HepG2 (cell line): ENCODE results near the gene C16orf89. TPM values are rescaled to one million over a fixed set of nuclear protein-coding genes. Genes with fewer than 3 reads are reported as not detected.
A peak's percentile ranks its signal among the peaks of the same experiment; 100 is the strongest.

Source experiments
- ATF6 ChIP-seq: sonication (generic); formaldehyde crosslinking; conservative IDR thresholded peaks from 2 replicates; pipeline ENCODE4 v1.4.0; 2020; ENCODE audit warnings: missing genetic modification reagents
- GPBP1L1 ChIP-seq: sonication (generic); formaldehyde crosslinking; IDR thresholded peaks from 2 replicates; pipeline ENCODE4 v1.5.0; 2020; ENCODE audit warnings: mild to moderate bottlenecking, missing genetic modification reagents
- SIN3B ChIP-seq: fragments of 150-350 bp; IDR thresholded peaks from 2 replicates; pipeline ENCODE4 v1.6.1; 2014; ENCODE audit warnings: low read length
- ZBTB26 ChIP-seq: IDR thresholded peaks from 2 replicates; pipeline ENCODE4 v1.6.1; 2016; ENCODE audit warnings: missing compliant biosample characterization, missing genetic modification reagents, borderline replicate concordance
- ZBTB40 ChIP-seq, 2 experiments: fragments of 450-650 bp in 1 of 2; sonication (generic) in 1 of 2; formaldehyde crosslinking in 1 of 2; IDR thresholded peaks; 2 replicates each; pipeline versions ENCODE4 v1.6.1 to v1.8.0; 2016 to 2022; ENCODE audit warnings: antibody characterized with exemption in 1 of 2, mild to moderate bottlenecking in 1 of 2, missing genetic modification reagents in 1 of 2
- ZFP36L1 ChIP-seq: sonication (generic); formaldehyde crosslinking; IDR thresholded peaks from 2 replicates; pipeline ENCODE4 v1.8.0; 2022; ENCODE audit warnings: mild to moderate bottlenecking, missing genetic modification reagents, moderate library complexity
- ZNF432 ChIP-seq: sonication (generic); formaldehyde crosslinking; IDR thresholded peaks from 2 replicates; pipeline ENCODE4 v1.5.0; 2020; ENCODE audit warnings: missing genetic modification reagents, mild to moderate bottlenecking, borderline replicate concordance
- ZNF749 ChIP-seq: sonication (generic); formaldehyde crosslinking; IDR thresholded peaks from 2 replicates; pipeline ENCODE4 v1.8.0; 2022; ENCODE audit warnings: mild to moderate bottlenecking, missing genetic modification reagents, moderate library complexity, borderline replicate concordance
- polyA plus RNA-seq, 8 experiments: library from polyadenylated mRNA; depleted of rRNA in 3 of 8; stranded (reverse) in 7 of 8; unstranded in 1 of 8; fragments of >200 nt; fragmentation: Illumina TruSeq in 4 of 8; extraction: Trizol in 4 of 8; gene quantifications; 2 replicates each; pipeline versions ENCODE4 v1.2.1 to v1.2.3, GENCODE V29; 2011 to 2016; ENCODE audit warnings: low read depth in 4 of 8, missing spikeins in 1 of 8, mixed read lengths in 1 of 8; ENCODE audit not compliant: insufficient read depth in 1 of 8
- total RNA-seq, 5 experiments: library from RNA; depleted of rRNA; stranded (reverse); fragments of >200 nt; fragmentation: Illumina TruSeq; extraction: Trizol; gene quantifications; 2 replicates each; pipeline ENCODE4 v1.2.3, GENCODE V29; 2016; ENCODE audit warnings: low read depth in 1 of 5
- TF ChIP-seq, protein P1 (sequence below): sonication (generic); formaldehyde crosslinking; IDR thresholded peaks from 2 replicates; pipeline ENCODE4 v1.5.0; 2020; ENCODE audit warnings: missing genetic modification reagents, mild to moderate bottlenecking, borderline replicate concordance
- TF ChIP-seq, protein P2 (sequence below): sonication (generic); formaldehyde crosslinking; IDR thresholded peaks from 2 replicates; pipeline ENCODE4 v1.4.0; 2020; ENCODE audit warnings: missing genetic modification reagents

Gene C16orf89
- total and polyA plus RNA-seq, 2 of the 13 experiments (the other 11 are each of a cell fraction or from before 2014, with no cell fraction given), result 1.9 to 3.4 TPM

GRCh38 chr16:5071681-5072333 lies 6.1 kb upstream of the C16orf89 start, which contains the start of gene ALG1 (continued):
- no peak for TF ChIP-seq ATF6 (CRISPR knock-in tag)
- no peak for TF ChIP-seq ZBTB40 (IDR thresholded peaks at IDR 0.05)
- peak; percentile 94 for TF ChIP-seq ZBTB40 (CRISPR knock-in tag; IDR thresholded peaks at IDR 0.05)
- TF ChIP-seq ZBTB26, result peak; percentile 93
- 0 out of 2 replicates have a peak, but pooled peaks have one; percentile 74 for TF ChIP-seq ZFP36L1 (CRISPR knock-in tag)
- TF ChIP-seq ZNF432 (CRISPR knock-in tag), result no peak
- TF ChIP-seq, protein P1, sequence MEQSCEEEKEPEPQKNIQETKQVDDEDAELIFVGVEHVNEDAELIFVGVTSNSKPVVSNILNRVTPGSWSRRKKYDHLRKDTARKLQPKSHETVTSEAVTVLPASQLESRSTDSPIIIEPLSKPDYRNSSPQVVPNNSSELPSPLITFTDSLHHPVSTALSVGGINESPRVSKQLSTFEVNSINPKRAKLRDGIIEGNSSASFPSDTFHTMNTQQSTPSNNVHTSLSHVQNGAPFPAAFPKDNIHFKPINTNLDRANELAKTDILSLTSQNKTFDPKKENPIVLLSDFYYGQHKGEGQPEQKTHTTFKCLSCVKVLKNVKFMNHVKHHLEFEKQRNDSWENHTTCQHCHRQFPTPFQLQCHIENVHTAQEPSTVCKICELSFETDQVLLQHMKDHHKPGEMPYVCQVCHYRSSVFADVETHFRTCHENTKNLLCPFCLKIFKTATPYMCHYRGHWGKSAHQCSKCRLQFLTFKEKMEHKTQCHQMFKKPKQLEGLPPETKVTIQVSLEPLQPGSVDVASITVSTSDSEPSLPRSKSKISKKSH (CRISPR knock-in tag), result peak; percentile 95
- TF ChIP-seq GPBP1L1 (CRISPR knock-in tag), result no peak
- peak; percentile 94 for TF ChIP-seq ZNF749 (CRISPR knock-in tag)
- TF ChIP-seq, protein P2, sequence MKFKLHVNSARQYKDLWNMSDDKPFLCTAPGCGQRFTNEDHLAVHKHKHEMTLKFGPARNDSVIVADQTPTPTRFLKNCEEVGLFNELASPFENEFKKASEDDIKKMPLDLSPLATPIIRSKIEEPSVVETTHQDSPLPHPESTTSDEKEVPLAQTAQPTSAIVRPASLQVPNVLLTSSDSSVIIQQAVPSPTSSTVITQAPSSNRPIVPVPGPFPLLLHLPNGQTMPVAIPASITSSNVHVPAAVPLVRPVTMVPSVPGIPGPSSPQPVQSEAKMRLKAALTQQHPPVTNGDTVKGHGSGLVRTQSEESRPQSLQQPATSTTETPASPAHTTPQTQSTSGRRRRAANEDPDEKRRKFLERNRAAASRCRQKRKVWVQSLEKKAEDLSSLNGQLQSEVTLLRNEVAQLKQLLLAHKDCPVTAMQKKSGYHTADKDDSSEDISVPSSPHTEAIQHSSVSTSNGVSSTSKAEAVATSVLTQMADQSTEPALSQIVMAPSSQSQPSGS, result peak; percentile 75
- TF ChIP-seq SIN3B, result peak; percentile 91
